ENCODE measurements around the gene ARL15. TPM values are rescaled to one million over a fixed set of nuclear protein-coding genes. Genes with fewer than 3 reads are reported as not detected.

Gene ARL15
- total and polyA plus RNA-seq, 2 of the 8 experiments (the other 6 are each of a cell fraction or from before 2014, with no cell fraction given), result 9.9 to 21.2 TPM

GRCh38 chr5:54009357-54009756 is 301.0 kb downstream of the ARL15 start:
- no peaks in the 10 kb centered on the region for H4K20me1 ChIP-seq (replicated peaks in 1 of 2; ENCODE audit: control insufficient read depth in 1 of 2, insufficient read depth in 2 of 2, low read length in 2 of 2)
- peak overlapping the region; percentile 29; the same call in 1 of the 2 replicates for H2BK5ac ChIP-seq (ENCODE audit: low read depth, low read length)
- DNase-seq (ENCODE audit: low read depth in 1 of 2, low spot score in 2 of 2) (no peak), FAIRE-seq (no peak)
- peak overlapping the region; percentile 40 for H3K27ac ChIP-seq (ENCODE audit: low read depth, low read length)
- H3K23ac ChIP-seq (ENCODE audit: insufficient read length), result no peak overlapping the region
- no peak overlapping the region for H2BK15ac ChIP-seq (ENCODE audit: low read length)
- H3K36me3 ChIP-seq (ENCODE audit: control insufficient read depth in 2 of 4, insufficient read depth in 4 of 4, low read length in 3 of 4), result no peaks in the 10 kb centered on the region
- peak overlapping the region; percentile 91 for H4K5ac ChIP-seq (ENCODE audit: insufficient read length, low read depth, low read length)
- H3K9me3 ChIP-seq (ENCODE audit: insufficient read depth in 2 of 2, low read depth in 1 of 2, low read length in 1 of 2), result peaks cover 0 to 4% of the 10 kb centered on the region in 2 experiments; a peak in 1 of 4 replicates
- H4K8ac ChIP-seq (ENCODE audit: extremely low read depth, insufficient read depth, low read length), result no peak overlapping the region
- H3K4me3 ChIP-seq (ENCODE audit: extremely low read depth in 1 of 4, insufficient read depth in 2 of 4, low read depth in 3 of 4, low read length in 4 of 4), result 0 out of 8 replicates have a peak overlapping the region, but pooled peaks of 1 of the 4 experiments have one; percentile 3
- H2AK5ac ChIP-seq (ENCODE audit: low read depth, low read length), result no peak overlapping the region
- H3K9ac ChIP-seq (replicated peaks in 1 of 4; ENCODE audit: extremely low read depth in 1 of 4, low read depth in 3 of 4, low read length in 3 of 4), result peak overlapping the region in 1 of 4 experiments; percentile 29; a peak in 2 of 7 replicates
- H3K79me2 ChIP-seq (ENCODE audit: control insufficient read depth in 1 of 2, insufficient read depth in 2 of 2, low read length in 2 of 2), result no peaks in the 10 kb centered on the region
- 64% methylated on average over 1 of the region's 1 CpG; no CpG with 5 or more reads in 1 of the 2 experiments for WGBS, 2 experiments (ENCODE audit: extremely low coverage in 1 of 2, insufficient coverage in 1 of 2, insufficient read length in 1 of 2, insufficient replicate concordance in 2 of 2, low coverage in 1 of 2, low lambda C conversion rate in 2 of 2, missing lambda C conversion rate in 1 of 2)
- peak overlapping the region; percentile 71 for H4K91ac ChIP-seq (replicated peaks; ENCODE audit: insufficient read length, low read length)
- no peak overlapping the region for H2BK20ac ChIP-seq (ENCODE audit: low read length)
- H2BK12ac ChIP-seq (ENCODE audit: low read depth, low read length), result peak overlapping the region; percentile 7; the same call in 1 of the 2 replicates
- H3K18ac ChIP-seq (ENCODE audit: extremely low read depth, low read length), result peak overlapping the region; percentile 68
- H3K56ac ChIP-seq (replicated peaks; ENCODE audit: insufficient read length, low read depth, low read length), result peak overlapping the region; percentile 23
- no peaks in the 10 kb centered on the region for H3K79me1 ChIP-seq (ENCODE audit: low read depth, low read length)
- no peak overlapping the region for H3K14ac ChIP-seq (ENCODE audit: insufficient read length)
- H3K23me2 ChIP-seq (ENCODE audit: low read depth, low read length), result no peaks in the 10 kb centered on the region
- H2BK120ac ChIP-seq (replicated peaks; ENCODE audit: low read depth, low read length), result peak overlapping the region; percentile 87
- H2AFZ ChIP-seq (ENCODE audit: low read length), result no peak overlapping the region
- POLR2A ChIA-PET (ENCODE audit: partially characterized antibody), result no interaction called here
- H3K4me1 ChIP-seq (replicated peaks in 1 of 4; ENCODE audit: control insufficient read depth in 3 of 4, insufficient read depth in 4 of 4, low read length in 3 of 4), result peaks cover 2 to 24% (median 10%) of the 10 kb centered on the region in 4 experiments; a peak in 4 of 7 replicates
- peak overlapping the region in 1 of 2 experiments; percentile 37; a peak in 2 of 4 replicates for H3K4me2 ChIP-seq (ENCODE audit: insufficient read depth in 1 of 2, low read depth in 2 of 2, low read length in 2 of 2)
- H3K4ac ChIP-seq (replicated peaks; ENCODE audit: insufficient read length, low read depth, low read length), result no peak overlapping the region
- CTCF ChIA-PET (ENCODE audit: partially characterized antibody), result interaction anchor here (1.6 to 2.0 kb wide), 2 partner anchors 8 to 219 kb away, joined by 4 read pairs; no protein-coding TSS in a partner anchor
- no peaks in the 10 kb centered on the region for H3K27me3 ChIP-seq (replicated peaks in 1 of 4; ENCODE audit: control insufficient read depth in 3 of 4, extremely low read depth in 1 of 4, insufficient read depth in 3 of 4, low read length in 3 of 4)
- TF ChIP-seq CTBP2 (IDR thresholded peaks at IDR 0.05; ENCODE audit: borderline replicate concordance, insufficient read depth, insufficient read length, low read length) (no peak), SAP30 (IDR thresholded peaks at IDR 0.05; ENCODE audit: insufficient read depth, insufficient replicate concordance, low read length) (no peak), KDM4A (IDR thresholded peaks at IDR 0.05; ENCODE audit: low read depth, low read length, severe bottlenecking) (no peak), NANOG (IDR thresholded peaks at IDR 0.05; ENCODE audit: insufficient read depth, low read depth, low read length, poor library complexity, severe bottlenecking) (no peak), TEAD4 (IDR thresholded peaks at IDR 0.05; ENCODE audit: low read depth, low read length) (0 out of 2 replicates have a peak, but pooled peaks have one; percentile 2)

Measured in H1 (cell line).